Measurements from ENCODE around the gene GHRL. TPM values are rescaled to one million over a fixed set of nuclear protein-coding genes. Genes with fewer than 3 reads are reported as not detected.
A peak's percentile ranks its signal among the peaks of the same experiment; 100 is the strongest.

GHRL gene
- total RNA-seq, 1 experiment from 2014 or later: 0.85 TPM

GRCh38 chr3:10287936-10288574 lies 4.7 kb downstream of the GHRL start:
- H3K27me3 Mint-ChIP-seq (ENCODE audit: unreplicated experiment): no peaks in the 10 kb centered on the region
- no peak overlapping the region for H3K4me3 Mint-ChIP-seq (ENCODE audit: low read depth, unreplicated experiment)
- no peaks in the 10 kb centered on the region for H3K4me1 Mint-ChIP-seq (ENCODE audit: low read depth, unreplicated experiment)
- no peak for TF ChIP-seq CTCF (IDR thresholded peaks at IDR 0.05; ENCODE audit: unreplicated experiment)
- DNase-seq: no peak
- no peak overlapping the region for H3K27ac Mint-ChIP-seq (ENCODE audit: unreplicated experiment)
- intact Hi-C loops (cut with micrococcal nuclease; ENCODE audit: unreplicated experiment): no loop called here
- peaks cover 57% of the 10 kb centered on the region for H3K36me3 Mint-ChIP-seq (ENCODE audit: insufficient read depth, unreplicated experiment)
- CTCF ChIA-PET: interaction anchor here (0.6 to 0.7 kb wide), 2 partner anchors 96 to 253 kb away, joined by 3 to 4 read pairs; no protein-coding TSS in a partner anchor
- no peaks in the 10 kb centered on the region for H3K9me3 Mint-ChIP-seq (ENCODE audit: low read depth, unreplicated experiment)
- no TSS peak for BruUV-seq (replicated peaks)

DNA sequence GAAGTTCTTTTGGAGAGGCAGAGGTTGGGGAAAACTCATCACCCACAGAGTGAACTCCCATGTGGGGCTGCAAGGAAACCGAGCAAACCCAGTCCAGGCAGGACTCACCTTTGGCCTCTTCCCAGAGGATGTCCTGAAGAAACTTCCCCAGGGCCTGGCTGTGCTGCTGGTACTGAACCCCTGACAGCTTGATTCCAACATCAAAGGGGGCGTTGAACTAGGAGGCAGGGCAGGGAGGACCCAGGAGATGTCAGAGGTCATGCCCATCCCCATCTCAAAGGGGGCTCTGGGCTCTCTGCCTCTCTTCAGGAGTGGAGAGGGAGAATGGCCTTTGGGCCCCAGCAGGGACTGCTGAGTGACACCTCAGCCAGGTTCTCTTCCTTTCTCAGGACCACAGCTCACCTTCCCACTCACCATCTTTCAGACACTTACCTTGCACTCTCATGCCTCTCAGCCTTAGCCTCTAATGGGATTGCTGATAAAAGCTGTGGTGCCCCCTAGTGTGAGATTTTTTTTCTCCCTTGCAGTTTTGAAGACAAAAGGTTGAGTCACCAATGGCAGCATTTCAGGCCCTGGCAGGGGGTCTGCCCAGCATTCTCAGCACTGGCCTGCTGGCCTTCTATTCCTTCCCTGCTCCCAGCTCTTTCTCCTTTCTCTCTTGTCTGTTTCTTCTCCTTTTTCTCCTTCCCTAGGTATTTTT lies 6.0 kb downstream of the GHRL start:
- intact Hi-C loops (cut with micrococcal nuclease; ENCODE audit: unreplicated experiment): no loop called here
- BruUV-seq (replicated peaks): no TSS peak

GRCh38 chr3:10286133-10286524 lies 6.6 kb downstream of the GHRL start:
- no peaks in the 10 kb centered on the region for H3K9me3 Mint-ChIP-seq (ENCODE audit: low read depth, unreplicated experiment)
- H3K4me3 Mint-ChIP-seq (ENCODE audit: low read depth, unreplicated experiment): no peak overlapping the region
- H3K4me1 Mint-ChIP-seq (ENCODE audit: low read depth, unreplicated experiment): no peaks in the 10 kb centered on the region
- BruUV-seq (replicated peaks): no TSS peak
- no peak for DNase-seq
- H3K27me3 Mint-ChIP-seq (ENCODE audit: unreplicated experiment): no peaks in the 10 kb centered on the region
- TF ChIP-seq CTCF (IDR thresholded peaks at IDR 0.05; ENCODE audit: unreplicated experiment): no peak
- peaks cover 39% of the 10 kb centered on the region for H3K36me3 Mint-ChIP-seq (ENCODE audit: insufficient read depth, unreplicated experiment)
- CTCF ChIA-PET: no interaction called here
- H3K27ac Mint-ChIP-seq (ENCODE audit: unreplicated experiment): no peak overlapping the region
- intact Hi-C loops (cut with micrococcal nuclease; ENCODE audit: unreplicated experiment): no loop called here

More for the DNA sequence above, 6.0 kb downstream of the GHRL start:
- H3K9me3 Mint-ChIP-seq (ENCODE audit: low read depth, unreplicated experiment): no peaks in the 10 kb centered on the region
- DNase-seq: peak; percentile 66
- no peaks in the 10 kb centered on the region for H3K4me1 Mint-ChIP-seq (ENCODE audit: low read depth, unreplicated experiment)
- no peak overlapping the region for H3K4me3 Mint-ChIP-seq (ENCODE audit: low read depth, unreplicated experiment)
- no peaks in the 10 kb centered on the region for H3K27me3 Mint-ChIP-seq (ENCODE audit: unreplicated experiment)
- peak; percentile 20 for TF ChIP-seq CTCF (IDR thresholded peaks at IDR 0.05; ENCODE audit: unreplicated experiment)
- CTCF ChIA-PET: no interaction called here
- peak overlapping the region; percentile 26 for H3K27ac Mint-ChIP-seq (ENCODE audit: unreplicated experiment)
- H3K36me3 Mint-ChIP-seq (ENCODE audit: insufficient read depth, unreplicated experiment): peaks cover 45% of the 10 kb centered on the region

GRCh38 chr3:10285272-10286132 lies 7.2 kb downstream of the GHRL start:
- Mint-ChIP-seq H3K4me1 (ENCODE audit: low read depth, unreplicated experiment) (no peaks in the 10 kb centered on the region), H3K27ac (ENCODE audit: unreplicated experiment) (no peak overlapping the region), H3K4me3 (ENCODE audit: low read depth, unreplicated experiment) (no peak overlapping the region), H3K9me3 (ENCODE audit: low read depth, unreplicated experiment) (no peaks in the 10 kb centered on the region), H3K36me3 (ENCODE audit: insufficient read depth, unreplicated experiment) (peaks cover 38% of the 10 kb centered on the region), H3K27me3 (ENCODE audit: unreplicated experiment) (no peaks in the 10 kb centered on the region)
- no TSS peak for BruUV-seq (replicated peaks)
- TF ChIP-seq CTCF (IDR thresholded peaks at IDR 0.05; ENCODE audit: unreplicated experiment): no peak
- intact Hi-C loops (cut with micrococcal nuclease; ENCODE audit: unreplicated experiment): no loop called here
- DNase-seq: no peak
- CTCF ChIA-PET: no interaction called here

Data from Calu3 (cell line).